NCI-H69 (cell line): ENCODE results near the gene CDH2.

ENCODE experiments used
- DNase-seq: peaks from one replicate; lab custom pipeline; 2025; lab: John Stamatoyannopoulos, UW

The CDH2 gene

GRCh38 chr18:27901424-27902226, 275.3 kb downstream of the CDH2 start:
- peak; percentile 52 for DNase-seq
